Erythroblast (primary cell): ENCODE results near the gene SNX1.

ENCODE experiments used
- GATA1 ChIP-seq: IDR thresholded peaks from 2 replicates; pipeline ENCODE4 v1.6.1; 2011; ENCODE audit warnings: low read depth, mild to moderate bottlenecking, control low read depth, low read length, moderate library complexity
- POLR2A ChIP-seq: IDR thresholded peaks from 2 replicates; pipeline ENCODE4 v1.6.1; 2011; ENCODE audit warnings: mild to moderate bottlenecking, low read length

DNA sequence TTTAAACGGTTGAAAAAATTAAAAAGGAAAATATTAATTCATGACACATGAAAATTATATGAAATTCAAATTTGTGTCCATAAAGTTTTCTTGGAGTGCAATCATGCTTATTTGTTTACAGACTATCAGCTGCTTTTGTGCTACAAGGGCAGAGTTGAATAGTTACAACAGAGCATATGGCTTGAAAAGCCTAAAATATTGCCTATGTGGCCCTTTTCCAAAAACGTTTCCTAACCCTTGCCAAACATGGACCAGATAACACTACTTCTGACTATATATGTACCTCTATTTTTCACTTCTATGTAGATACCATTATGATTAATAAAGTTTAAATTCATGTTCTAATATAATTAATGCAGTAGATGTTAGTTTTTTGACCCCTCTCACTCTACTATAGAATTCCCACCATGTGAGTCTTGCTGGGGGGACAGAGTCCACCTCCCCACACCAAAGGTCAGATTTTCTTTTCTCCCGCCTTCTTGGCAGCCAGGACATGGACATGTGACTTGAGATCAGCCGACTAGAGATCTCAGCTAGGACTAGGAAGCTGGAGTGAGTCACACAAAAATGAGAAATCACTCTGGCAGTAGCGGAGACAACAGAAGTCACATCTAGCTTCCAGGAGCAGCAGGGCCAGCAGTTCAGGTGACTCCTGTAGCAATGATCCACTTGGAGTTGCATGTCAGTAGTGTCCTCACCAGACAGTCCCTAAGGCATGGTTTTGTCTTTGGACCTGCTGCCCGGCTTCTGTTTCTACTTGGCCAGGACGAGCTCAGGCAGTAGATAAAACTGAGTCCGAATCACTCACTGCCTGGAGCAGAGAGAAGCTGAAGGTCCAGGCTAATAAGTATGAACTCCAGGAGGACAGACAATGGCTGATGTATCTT, 24.6 kb upstream of the SNX1 start:
- TF ChIP-seq POLR2A (no peak), GATA1 (no peak)
